K562 (cell line): ENCODE data around the gene CERCAM. TPM values are rescaled to one million over a fixed set of nuclear protein-coding genes. Genes with fewer than 3 reads are reported as not detected.

Experiments
- ATAC-seq: fragments of 200-7000 bp; cut with Tn5 transposase; 3 replicates; pipeline ENCODE4 v1.9.1; 2020; ENCODE audit warnings: moderate library complexity
- BruUV-seq: library from RNA; stranded (reverse); fragments of 400-500 nt; replicated peaks from 2 replicates; lab custom pipeline; 2021; lab: Mats Ljungman, UMichigan
- CTCF ChIA-PET: fragments of 300-600 bp; formaldehyde crosslinking; extraction: SDS; loops from one replicate; lab custom pipeline; 2021; ENCODE audit warnings: low intra/inter-chr PET ratio; lab: Yijun Ruan, JAX
- POLR2A ChIA-PET: fragments of 300-600, 350-650 bp; sonication (Branson Sonifier 250); formaldehyde crosslinking; extraction: SDS; loops from one replicate; lab custom pipeline; 2021; ENCODE audit warnings: antibody characterized with exemption, inconsistent platforms; lab: Yijun Ruan, JAX
- DNase-seq, 4 experiments: peaks; one replicate each; pipeline versions ENCODE4 v3.0.0 to v3.0.0-alpha.2; 2011 to 2018; ENCODE audit warnings: low spot score in 3 of 4, mixed read lengths in 3 of 4; ENCODE audit errors: extremely low read depth in 1 of 4
- FAIRE-seq: peaks from 2 replicates; lab custom pipeline; 2011; peaks lifted over from hg19 to GRCh38; lab: Jason Lieb, UNC
- H2AFZ ChIP-seq: 2 replicates; pipeline ENCODE4 v1.6.0; 2011; ENCODE audit warnings: low read depth, low read length, control low read depth, inconsistent platforms
- H3K27ac ChIP-seq: fragments of 200-600 bp; 3 replicates; pipeline ENCODE4 v1.8.0; 2011; ENCODE audit warnings: low read depth, mild to moderate bottlenecking, control low read depth, inconsistent platforms, low read length, moderate library complexity, mixed read lengths; ENCODE audit errors: extremely low read depth
- H3K27me3 ChIP-seq, 2 experiments: fragments of 300-600 bp in 1 of 2; 2 replicates in 1 of 2; 3 replicates in 1 of 2; pipeline versions ENCODE4 v1.6.0 to v1.8.0; 2011; ENCODE audit warnings: inconsistent platforms in 2 of 2, low read length in 2 of 2, mild to moderate bottlenecking in 1 of 2, mixed read lengths in 1 of 2, moderate library complexity in 1 of 2; ENCODE audit not compliant: control insufficient read depth in 2 of 2, insufficient read depth in 2 of 2
- H3K36me3 ChIP-seq: fragments of 300-600 bp; 3 replicates; pipeline ENCODE4 v1.8.0; 2011; ENCODE audit warnings: mild to moderate bottlenecking, low read length, inconsistent platforms; ENCODE audit not compliant: control insufficient read depth, insufficient read depth
- H3K4me1 ChIP-seq, 2 experiments: fragments of 200-600 bp in 1 of 2; replicated peaks in 1 of 2; 2 replicates in 1 of 2; 3 replicates in 1 of 2; pipeline versions ENCODE4 v1.5.1 to v1.8.0; 2011; ENCODE audit warnings: inconsistent platforms in 2 of 2, low read length in 2 of 2, mild to moderate bottlenecking in 1 of 2, mixed read lengths in 1 of 2, moderate library complexity in 1 of 2; ENCODE audit not compliant: control insufficient read depth in 2 of 2, insufficient read depth in 2 of 2
- H3K4me2 ChIP-seq: 2 replicates; pipeline ENCODE4 v1.6.1; 2011; ENCODE audit warnings: low read length, control low read depth, inconsistent platforms, mixed read lengths; ENCODE audit not compliant: insufficient read depth
- H3K4me3 ChIP-seq: fragments of 200-600 bp; sonication (generic), shearing (Covaris generic); 2 replicates; pipeline ENCODE4 v1.5.1; 2016; ENCODE audit warnings: control low read depth, inconsistent platforms
- H3K79me2 ChIP-seq: fragments of 200-600 bp; 3 replicates; pipeline ENCODE4 v1.8.0; 2011; ENCODE audit warnings: low read length, inconsistent platforms; ENCODE audit not compliant: control insufficient read depth, insufficient read depth
- H3K9ac ChIP-seq, 2 experiments: 2 replicates each; pipeline versions ENCODE4 v1.6.0 to v1.6.1; 2011; ENCODE audit warnings: low read depth in 2 of 2, low read length in 2 of 2, control low read depth in 1 of 2, inconsistent platforms in 1 of 2, mild to moderate bottlenecking in 1 of 2, mixed read lengths in 1 of 2; ENCODE audit not compliant: insufficient read depth in 1 of 2
- H3K9me1 ChIP-seq: one replicate; pipeline ENCODE4 v1.6.0; 2011; ENCODE audit warnings: inconsistent platforms, mild to moderate bottlenecking, low read length, moderate library complexity; ENCODE audit not compliant: control insufficient read depth, insufficient read depth
- H3K9me3 ChIP-seq: replicated peaks from 2 replicates; pipeline ENCODE4 v1.5.1; 2011; ENCODE audit warnings: low read depth, low read length, inconsistent platforms; ENCODE audit not compliant: control insufficient read depth, insufficient read depth
- H4K20me1 ChIP-seq: replicated peaks from 2 replicates; pipeline ENCODE4 v1.6.1; 2011; ENCODE audit warnings: low read length, inconsistent platforms, mixed read lengths; ENCODE audit not compliant: control insufficient read depth, insufficient read depth
- ATF3 ChIP-seq, 2 experiments: fragments of 450-650 bp in 1 of 2; sonication (generic) in 1 of 2; formaldehyde crosslinking in 1 of 2; IDR thresholded peaks in 1 of 2; conservative IDR thresholded peaks in 1 of 2; 2 replicates each; pipeline versions ENCODE4 v1.6.1 to v1.8.1; 2016 to 2023; ENCODE audit warnings: mild to moderate bottlenecking in 2 of 2, moderate library complexity in 2 of 2, inconsistent platforms in 1 of 2, missing genetic modification reagents in 1 of 2
- CEBPB ChIP-seq: fragments of 450-650 bp; IDR thresholded peaks from 2 replicates; pipeline ENCODE4 v1.6.1; 2016; ENCODE audit warnings: missing genetic modification characterization, missing compliant biosample characterization
- CTCF ChIP-seq, 3 experiments: IDR thresholded peaks in 2 of 3; conservative IDR thresholded peaks in 1 of 3; 2 replicates each; pipeline ENCODE4 v1.5.1; 2011 to 2012; ENCODE audit warnings: low read length in 3 of 3, mild to moderate bottlenecking in 3 of 3, control low read depth in 2 of 3, improper control_type of control experiment in 1 of 3, inconsistent platforms in 1 of 3, low read depth in 1 of 3, mixed read lengths in 1 of 3, moderate library complexity in 1 of 3; ENCODE audit not compliant: insufficient read depth in 2 of 3
- DNMT1 ChIP-seq: fragments of 450-650 bp; IDR thresholded peaks from 2 replicates; pipeline ENCODE4 v1.6.1; 2016; ENCODE audit warnings: antibody characterized with exemption, mild to moderate bottlenecking
- ESRRA ChIP-seq: fragments of 450-650 bp; IDR thresholded peaks from 2 replicates; pipeline ENCODE4 v1.6.1; 2014; ENCODE audit warnings: low read depth, mild to moderate bottlenecking, moderate library complexity, borderline replicate concordance
- FOXM1 ChIP-seq, 2 experiments: fragments of 450-650 bp in 1 of 2; sonication (generic) in 1 of 2; formaldehyde crosslinking in 1 of 2; IDR thresholded peaks; 2 replicates each; pipeline versions ENCODE4 v1.6.1 to v1.9.0; 2017 to 2022; ENCODE audit warnings: low read depth in 2 of 2, mild to moderate bottlenecking in 2 of 2, missing genetic modification reagents in 1 of 2, moderate library complexity in 1 of 2
- XRCC4 ChIP-seq: IDR thresholded peaks from one replicate; pipeline ENCODE4 v1.6.1; 2011; ENCODE audit not compliant: insufficient read depth, insufficient read length; ENCODE audit errors: extremely low read depth
- YY1 ChIP-seq, 3 experiments: IDR thresholded peaks; 2 replicates each; pipeline ENCODE4 v1.6.1; 2011; ENCODE audit warnings: low read length in 2 of 3, mild to moderate bottlenecking in 2 of 3, moderate library complexity in 2 of 3, borderline replicate concordance in 1 of 3, control low read depth in 1 of 3, low read depth in 1 of 3; ENCODE audit not compliant: insufficient read depth in 3 of 3, insufficient replicate concordance in 2 of 3, control insufficient read depth in 1 of 3, insufficient read length in 1 of 3; ENCODE audit errors: extremely low read depth in 1 of 3
- ZNF140 ChIP-seq: fragments of 250-450 bp; sonication (Bioruptor Pico); IDR thresholded peaks from 2 replicates; pipeline ENCODE4 v1.8.0; 2021; ENCODE audit warnings: moderate library complexity, mild to moderate bottlenecking, inconsistent platforms
- ZNF165 ChIP-seq: fragments of 250-450 bp; sonication (Bioruptor Pico); IDR thresholded peaks from 2 replicates; pipeline ENCODE4 v1.4.0; 2020; ENCODE audit warnings: borderline replicate concordance
- ZNF395 ChIP-seq: fragments of 200-800 bp; sonication (Bioruptor generic); IDR thresholded peaks from 2 replicates; pipeline ENCODE4 v1.6.1; 2017; ENCODE audit warnings: missing genetic modification characterization, missing compliant biosample characterization
- ZNF551 ChIP-seq: fragments of 250-450 bp; sonication (Bioruptor Pico); IDR thresholded peaks from 2 replicates; pipeline ENCODE4 v1.5.0; 2021; ENCODE audit warnings: mild to moderate bottlenecking, moderate library complexity
- ZNF655 ChIP-seq: fragments of 250-450 bp; sonication (Bioruptor Pico); IDR thresholded peaks from 2 replicates; pipeline ENCODE4 v1.5.0; 2021
- ZNF79 ChIP-seq: fragments of 250-450 bp; sonication (Bioruptor Pico); IDR thresholded peaks from 2 replicates; pipeline ENCODE4 v1.4.0; 2020; ENCODE audit warnings: low read depth, mild to moderate bottlenecking, moderate library complexity
- WGBS: fragments of 100-300 bp; shearing (Covaris generic); methylation state at CpG from one replicate; pipeline ENCODE4 v1.1.6; 2016; ENCODE audit warnings: low coverage, mixed read lengths; ENCODE audit not compliant: insufficient coverage; ENCODE audit errors: missing lambda C conversion rate; 5-methylcytosine and 5-hydroxymethylcytosine counted together
- in situ Hi-C: fragments of 300-500 bp; cut with MboI; formaldehyde crosslinking; loops from 4 replicates; pipeline ENCODE4 v1.15.0; 2018; ENCODE audit warnings: inconsistent platforms, mixed read lengths
- intact Hi-C: fragments of 100-400 bp; cut with micrococcal nuclease; formaldehyde crosslinking; loops from 2 replicates; pipeline ENCODE4 v1.14.2; 2022
- polyA plus RNA-seq, 8 experiments: library from polyadenylated mRNA; depleted of rRNA in 4 of 8; stranded (reverse) in 5 of 8; unstranded in 3 of 8; fragments of >200 nt; fragmentation: Nextera tagmentation in 2 of 8; fragmentation: Illumina TruSeq in 1 of 8; extraction: Ambion mirVana in 2 of 8; extraction: Trizol in 1 of 8; gene quantifications; 2 replicates each; pipeline versions ENCODE4 v1.2.1 to v1.2.3, GENCODE V29; 2011 to 2014; ENCODE audit warnings: inconsistent platforms in 1 of 8, missing spikeins in 1 of 8
- total RNA-seq, 7 experiments: library from RNA; depleted of rRNA in 6 of 7; stranded (reverse); fragments of >200 nt in 6 of 7; fragmentation: Illumina TruSeq in 2 of 7; extraction: Trizol in 2 of 7; gene quantifications; 2 replicates each; pipeline versions ENCODE4 v1.2.1 to v1.2.3, GENCODE V29; 2011 to 2021; ENCODE audit warnings: low replicate concordance in 1 of 7

The CERCAM gene
- total and polyA plus RNA-seq, 9 of the 15 experiments (the other 6 are each of a cell fraction or from before 2014, with no cell fraction given), result 0.75 to 24.0 (median 18.0) TPM

GRCh38 chr9:128429513-128430086, 8.9 kb downstream of the CERCAM start:
- FAIRE-seq (peak; percentile 35), ATAC-seq (peak; percentile 31), DNase-seq (peak in 1 of 4 experiments; percentile 33)
- H3K9me1 ChIP-seq, result no peaks in the 10 kb centered on the region
- H3K27me3 ChIP-seq, result no peaks in the 10 kb centered on the region
- H3K9ac ChIP-seq, result peak overlapping the region; percentile 78 to 79; a peak in 3 of 4 replicates
- H3K27ac ChIP-seq, result peak overlapping the region; percentile 81
- in situ Hi-C loops, result loop anchor here (10.0 kb wide), 1 partner anchor 285 kb away; no protein-coding TSS in a partner anchor
- H3K4me2 ChIP-seq, result peak overlapping the region; percentile 67
- intact Hi-C loops, result no loop called here
- peaks cover 12% of the 10 kb centered on the region; the same call in 2 of the 3 replicates for H3K79me2 ChIP-seq
- POLR2A ChIA-PET, result interaction anchor here (0.5 to 1.0 kb wide), 5 partner anchors 9 to 652 kb away, joined by 3 to 5 read pairs (median 3); partner anchors contain the start of gene CERCAM
- peaks cover 20% of the 10 kb centered on the region; the same call in 2 of the 3 replicates for H3K36me3 ChIP-seq
- no peaks in the 10 kb centered on the region for H4K20me1 ChIP-seq
- BruUV-seq, result no TSS peak
- CTCF ChIA-PET, result no interaction called here
- H3K4me3 ChIP-seq, result peak overlapping the region; percentile 25
- WGBS, result 66% methylated on average over 12 of the region's 13 CpGs
- H3K4me1 ChIP-seq, result peaks cover 14 to 33% of the 10 kb centered on the region in 2 experiments; a peak in 4 of 5 replicates
- H3K9me3 ChIP-seq, result no peaks in the 10 kb centered on the region
- H2AFZ ChIP-seq, result peak overlapping the region; percentile 85
- TF ChIP-seq FOXM1 (IDR thresholded peaks at IDR 0.05; ENCODE audit: low read depth), result no peak
- no peak for TF ChIP-seq FOXM1 (CRISPR knock-in tag; IDR thresholded peaks at IDR 0.05; ENCODE audit: low read depth)
- TF ChIP-seq ZNF395 (CRISPR knock-in tag), result no peak
- TF ChIP-seq YY1 (IDR thresholded peaks at IDR 0.05; ENCODE audit: borderline replicate concordance in 1 of 3, control insufficient read depth in 1 of 3, extremely low read depth in 1 of 3, insufficient read depth in 3 of 3, insufficient read length in 1 of 3, insufficient replicate concordance in 2 of 3, low read depth in 1 of 3, low read length in 2 of 3), result peak in 1 of 3 experiments; percentile 62
- TF ChIP-seq ZNF140 (CRISPR knock-in tag), result no peak
- peak; percentile 17; the same call in 1 of the 2 replicates for TF ChIP-seq ATF3 (IDR thresholded peaks at IDR 0.05)
- TF ChIP-seq ATF3 (CRISPR knock-in tag; conservative IDR thresholded peaks at IDR 0.05), result no peak
- TF ChIP-seq ZNF165 (CRISPR knock-in tag), result no peak
- TF ChIP-seq ZNF79 (CRISPR knock-in tag), result no peak
- TF ChIP-seq CEBPB (tag), result peak; percentile 55
- no peak for TF ChIP-seq DNMT1
- no peak for TF ChIP-seq ESRRA
- TF ChIP-seq ZNF551 (CRISPR knock-in tag), result no peak
- TF ChIP-seq ZNF655 (CRISPR knock-in tag), result no peak
- no peak for TF ChIP-seq XRCC4
- TF ChIP-seq CTCF (IDR thresholded peaks at IDR 0.05 in 2 of 3, conservative IDR thresholded peaks at IDR 0.05 in 1 of 3; ENCODE audit: insufficient read depth in 2 of 3, low read depth in 1 of 3, low read length in 3 of 3), result peak; percentile 8 to 29 (median 11); a peak in 2 of 6 replicates
